KMS-11 (cell line): ENCODE data around the gene ZNF350.

Experiments used
- H2AFZ ChIP-seq: fragments of 200-600 bp; sonication (generic); 2 replicates; pipeline ENCODE4 v1.6.1; 2016; ENCODE audit warnings: antibody characterized with exemption, mixed run types, low read depth
- H3K27ac ChIP-seq: fragments of 200-600 bp; sonication (generic); 2 replicates; pipeline ENCODE4 v1.6.1; 2016; ENCODE audit warnings: mild to moderate bottlenecking, mixed run types
- H3K27me3 ChIP-seq: fragments of 200-600 bp; sonication (generic); 2 replicates; pipeline ENCODE4 v1.6.1; 2017; ENCODE audit warnings: mild to moderate bottlenecking, low read depth, mixed run types, moderate library complexity; ENCODE audit not compliant: insufficient read depth
- H3K36me3 ChIP-seq: fragments of 200-600 bp; sonication (generic); 2 replicates; pipeline ENCODE4 v1.6.1; 2017; ENCODE audit warnings: mild to moderate bottlenecking, mixed run types; ENCODE audit not compliant: insufficient read depth
- H3K4me1 ChIP-seq: fragments of 200-600 bp; sonication (generic); 2 replicates; pipeline ENCODE4 v1.6.1; 2016; ENCODE audit warnings: mild to moderate bottlenecking, low read depth, mixed run types; ENCODE audit not compliant: poor library complexity, severe bottlenecking
- H3K4me2 ChIP-seq: fragments of 200-600 bp; sonication (generic); 2 replicates; pipeline ENCODE4 v1.7.0; 2016; ENCODE audit warnings: mild to moderate bottlenecking, mixed run types
- H3K4me3 ChIP-seq: fragments of 200-600 bp; sonication (generic); IDR thresholded peaks from 2 replicates; pipeline ENCODE4 v1.6.1; 2017; ENCODE audit warnings: low read depth, low read length, mixed read lengths; ENCODE audit not compliant: insufficient read depth
- H3K79me2 ChIP-seq: fragments of 200-600 bp; sonication (generic); 2 replicates; pipeline ENCODE4 v1.6.1; 2016; ENCODE audit warnings: low read depth, mixed run types; ENCODE audit not compliant: insufficient read depth
- H3K9ac ChIP-seq: fragments of 200-600 bp; sonication (generic); 2 replicates; pipeline ENCODE4 v1.6.1; 2016; ENCODE audit warnings: mild to moderate bottlenecking, mixed run types
- H4K20me1 ChIP-seq: fragments of 200-600 bp; sonication (generic); 2 replicates; pipeline ENCODE4 v1.6.1; 2016; ENCODE audit warnings: mild to moderate bottlenecking, mixed run types; ENCODE audit not compliant: insufficient read depth
- TF ChIP-seq, protein P1 (sequence below): fragments of 200-600 bp; sonication (generic); conservative IDR thresholded peaks from 2 replicates; pipeline ENCODE4 v1.6.1; 2017; ENCODE audit warnings: low read depth, mild to moderate bottlenecking, antibody characterized with exemption, low read length, moderate library complexity, mixed read lengths

Gene ZNF350

DNA sequence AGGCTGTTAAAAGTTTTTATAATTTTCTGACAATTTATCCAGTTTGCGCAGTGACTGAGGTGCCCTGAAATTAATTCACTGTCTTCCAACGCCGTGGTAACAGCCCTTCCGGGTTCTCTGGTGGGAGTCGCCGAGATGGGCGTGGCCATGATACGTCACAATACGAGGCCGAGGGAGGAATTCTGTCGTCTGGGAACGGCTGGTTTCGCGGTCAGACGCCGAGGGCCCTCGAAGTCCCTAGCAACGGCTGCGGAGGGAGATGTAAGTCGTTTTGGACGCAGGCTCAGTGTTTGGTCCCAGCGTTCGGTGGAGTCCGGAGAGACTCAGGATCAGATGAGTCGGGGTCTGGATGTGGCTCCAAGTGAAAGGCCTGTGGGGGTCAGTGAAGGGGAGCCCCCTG is 37.7 kb downstream of the ZNF350 start:
- Histone ChIP-seq H3K36me3 (no peaks in the 10 kb centered on the region), H3K4me2 (no peak overlapping the region), H3K27me3 (no peaks in the 10 kb centered on the region), H3K27ac (no peak overlapping the region), H3K9ac (no peak overlapping the region), H2AFZ (no peak overlapping the region), H3K4me3 (no peak overlapping the region), H3K79me2 (no peaks in the 10 kb centered on the region), H3K4me1 (no peaks in the 10 kb centered on the region), H4K20me1 (no peaks in the 10 kb centered on the region)
- TF ChIP-seq, protein P1, sequence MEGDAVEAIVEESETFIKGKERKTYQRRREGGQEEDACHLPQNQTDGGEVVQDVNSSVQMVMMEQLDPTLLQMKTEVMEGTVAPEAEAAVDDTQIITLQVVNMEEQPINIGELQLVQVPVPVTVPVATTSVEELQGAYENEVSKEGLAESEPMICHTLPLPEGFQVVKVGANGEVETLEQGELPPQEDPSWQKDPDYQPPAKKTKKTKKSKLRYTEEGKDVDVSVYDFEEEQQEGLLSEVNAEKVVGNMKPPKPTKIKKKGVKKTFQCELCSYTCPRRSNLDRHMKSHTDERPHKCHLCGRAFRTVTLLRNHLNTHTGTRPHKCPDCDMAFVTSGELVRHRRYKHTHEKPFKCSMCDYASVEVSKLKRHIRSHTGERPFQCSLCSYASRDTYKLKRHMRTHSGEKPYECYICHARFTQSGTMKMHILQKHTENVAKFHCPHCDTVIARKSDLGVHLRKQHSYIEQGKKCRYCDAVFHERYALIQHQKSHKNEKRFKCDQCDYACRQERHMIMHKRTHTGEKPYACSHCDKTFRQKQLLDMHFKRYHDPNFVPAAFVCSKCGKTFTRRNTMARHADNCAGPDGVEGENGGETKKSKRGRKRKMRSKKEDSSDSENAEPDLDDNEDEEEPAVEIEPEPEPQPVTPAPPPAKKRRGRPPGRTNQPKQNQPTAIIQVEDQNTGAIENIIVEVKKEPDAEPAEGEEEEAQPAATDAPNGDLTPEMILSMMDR: no peak

DNA sequence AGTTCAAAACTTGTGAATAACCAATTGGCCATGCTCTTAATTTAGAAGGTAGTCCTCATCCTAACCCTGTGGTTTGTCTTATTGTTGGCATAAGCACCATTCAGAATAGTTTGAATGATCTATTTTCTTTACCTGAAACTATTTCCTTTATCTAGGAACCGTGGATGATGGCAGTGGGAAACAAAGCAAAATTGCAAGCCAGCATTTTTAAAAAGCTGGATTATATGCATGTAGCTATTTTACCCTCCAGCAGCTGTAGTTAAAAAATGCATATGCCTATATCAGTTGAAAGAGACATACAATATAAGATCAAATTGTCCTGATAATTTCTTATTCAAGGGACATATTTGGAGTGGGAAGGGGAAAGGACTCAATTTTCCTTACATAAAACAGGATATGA is 40.0 kb downstream of the ZNF350 start:
- no peaks in the 10 kb centered on the region for H3K4me1 ChIP-seq
- H3K9ac ChIP-seq: no peak overlapping the region
- no peak overlapping the region for H3K27ac ChIP-seq
- no peak overlapping the region for H3K4me3 ChIP-seq
- TF ChIP-seq, protein P1: no peak
- H4K20me1 ChIP-seq: no peaks in the 10 kb centered on the region
- H3K79me2 ChIP-seq: no peaks in the 10 kb centered on the region
- no peaks in the 10 kb centered on the region for H3K27me3 ChIP-seq
- no peaks in the 10 kb centered on the region for H3K36me3 ChIP-seq
- no peak overlapping the region for H3K4me2 ChIP-seq
- H2AFZ ChIP-seq: no peak overlapping the region

DNA sequence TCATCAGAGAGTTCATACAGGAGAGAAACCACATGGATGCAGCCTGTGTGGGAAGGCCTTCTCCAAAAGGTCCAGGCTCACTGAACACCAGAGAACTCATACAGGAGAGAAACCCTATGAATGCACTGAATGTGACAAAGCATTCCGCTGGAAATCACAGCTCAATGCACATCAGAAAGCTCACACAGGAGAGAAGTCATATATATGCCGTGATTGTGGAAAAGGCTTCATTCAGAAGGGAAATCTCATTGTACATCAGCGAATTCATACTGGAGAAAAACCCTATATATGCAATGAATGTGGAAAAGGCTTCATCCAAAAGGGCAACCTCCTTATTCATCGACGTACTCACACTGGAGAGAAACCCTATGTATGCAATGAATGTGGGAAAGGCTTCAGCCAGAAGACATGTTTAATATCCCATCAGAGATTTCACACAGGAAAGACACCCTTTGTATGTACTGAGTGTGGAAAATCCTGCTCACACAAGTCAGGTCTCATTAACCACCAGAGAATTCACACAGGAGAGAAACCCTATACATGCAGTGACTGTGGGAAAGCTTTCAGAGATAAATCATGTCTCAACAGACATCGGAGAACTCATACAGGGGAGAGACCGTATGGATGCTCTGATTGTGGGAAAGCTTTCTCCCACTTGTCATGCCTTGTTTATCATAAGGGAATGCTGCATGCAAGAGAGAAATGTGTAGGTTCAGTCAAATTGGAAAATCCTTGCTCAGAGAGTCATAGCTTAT is 41.7 kb downstream of the ZNF350 start:
- Histone ChIP-seq H3K4me3 (no peak overlapping the region), H3K9ac (no peak overlapping the region), H3K4me1 (no peaks in the 10 kb centered on the region), H3K36me3 (no peaks in the 10 kb centered on the region), H4K20me1 (no peaks in the 10 kb centered on the region), H2AFZ (no peak overlapping the region), H3K79me2 (no peaks in the 10 kb centered on the region), H3K4me2 (no peak overlapping the region), H3K27ac (no peak overlapping the region), H3K27me3 (no peaks in the 10 kb centered on the region)
- TF ChIP-seq, protein P1: no peak

DNA sequence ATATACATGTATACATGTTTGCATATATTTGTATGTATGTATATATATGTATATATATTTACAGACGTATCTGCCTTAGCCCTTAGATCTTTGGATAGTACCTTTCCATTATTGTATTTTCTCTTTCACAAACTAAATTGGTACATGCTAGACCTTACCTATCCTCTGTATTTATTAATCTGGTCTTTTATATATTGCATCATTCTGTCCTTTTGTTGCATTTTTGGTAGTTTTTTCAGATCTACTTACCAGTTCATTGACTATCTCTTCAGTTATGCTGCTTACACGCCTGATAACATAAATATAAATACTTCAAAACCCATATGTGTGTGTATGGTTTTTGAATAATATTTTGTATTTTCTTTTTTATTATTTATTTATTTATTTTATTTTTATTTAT is 47.7 kb downstream of the ZNF350 start:
- H3K79me2 ChIP-seq: no peaks in the 10 kb centered on the region

More for the DNA sequence above, 47.7 kb downstream of the ZNF350 start:
- no peak overlapping the region for H3K9ac ChIP-seq
- no peaks in the 10 kb centered on the region for H3K36me3 ChIP-seq
- TF ChIP-seq, protein P1: no peak
- no peaks in the 10 kb centered on the region for H4K20me1 ChIP-seq
- no peak overlapping the region for H3K27ac ChIP-seq
- no peaks in the 10 kb centered on the region for H3K27me3 ChIP-seq
- no peak overlapping the region for H3K4me2 ChIP-seq
- H3K4me1 ChIP-seq: no peaks in the 10 kb centered on the region
- no peak overlapping the region for H2AFZ ChIP-seq
- no peak overlapping the region for H3K4me3 ChIP-seq
